NT2/D1 (cell line): ENCODE results near the gene IGF1R.

ENCODE experiments used
- SUZ12 ChIP-seq: IDR thresholded peaks from 2 replicates; pipeline ENCODE4 v1.6.1; 2011; ENCODE audit not compliant: insufficient read length, insufficient read depth; ENCODE audit errors: extremely low read depth
- YY1 ChIP-seq: IDR thresholded peaks from 2 replicates; pipeline ENCODE4 v1.6.1; 2011; ENCODE audit not compliant: insufficient read length, insufficient read depth
- ZNF274 ChIP-seq: IDR thresholded peaks from 2 replicates; pipeline ENCODE4 v1.6.1; 2011; ENCODE audit warnings: mild to moderate bottlenecking, low read depth, low read length

GRCh38 chr15:98835876-98836275 lies 187.5 kb downstream of the IGF1R start:
- TF ChIP-seq ZNF274: no peak
- TF ChIP-seq YY1: no peak
- TF ChIP-seq SUZ12: no peak
